DMS53 treated with DMSO at 0.1 percent for 48 hours (cell line): ENCODE data around the gene IRF5.
A peak's percentile ranks its signal among the peaks of the same experiment; 100 is the strongest.
"Not testable (repeated sequence)": the region's sequence is repeated elsewhere in the genome, so short reads cannot be mapped to it uniquely, and the experiment has no call there.

Source experiments
- DNase-seq: peaks from one replicate; lab custom pipeline; 2025; ENCODE audit not compliant: unreplicated experiment; lab: John Stamatoyannopoulos, UW

IRF5 gene

DNA sequence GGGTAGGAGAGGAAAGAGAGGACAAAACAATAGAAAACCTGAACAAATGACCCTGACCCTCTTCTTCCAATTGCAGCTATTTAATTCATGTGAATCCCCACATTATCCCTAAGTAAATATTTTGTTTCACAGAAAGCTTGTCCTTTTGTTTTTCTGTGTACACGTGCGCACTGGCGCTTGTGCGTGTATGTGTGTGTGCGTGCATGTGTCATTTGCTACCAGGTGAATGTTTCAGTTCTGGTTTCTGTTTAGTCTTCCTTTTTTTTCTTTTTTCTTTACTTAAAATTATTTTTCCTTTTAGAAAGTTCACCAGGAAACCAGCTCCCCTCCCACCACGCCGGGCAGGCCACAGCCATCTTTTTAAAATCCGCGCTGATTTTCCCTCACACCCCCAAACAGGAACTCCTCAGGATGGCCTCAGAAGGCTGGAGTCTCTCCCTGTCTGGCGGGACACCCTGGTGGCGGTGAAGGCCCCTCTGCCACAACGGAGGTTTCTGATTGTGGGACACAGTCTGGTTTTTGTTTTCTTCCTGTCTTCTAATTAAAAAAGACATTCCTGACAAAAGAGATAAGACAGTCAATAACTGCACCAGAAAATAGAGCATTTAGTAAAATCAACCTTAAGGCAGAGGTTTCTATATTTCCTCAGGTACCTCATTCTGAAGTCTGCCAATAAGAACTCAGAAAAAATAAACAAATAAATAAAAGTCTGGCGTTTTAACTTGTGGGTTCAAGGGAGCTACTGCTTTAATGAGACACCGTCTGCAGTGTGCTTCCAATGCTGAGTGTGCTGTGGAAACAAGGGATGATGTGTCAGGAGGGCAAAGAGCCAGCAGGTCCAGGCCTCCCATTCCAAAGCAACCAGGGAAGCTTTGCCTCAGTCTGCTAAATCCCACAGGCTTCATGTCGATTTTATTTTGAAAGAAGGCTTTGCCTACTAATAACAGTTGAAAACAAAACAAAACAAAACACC lies 17.4 kb downstream of the IRF5 start:
- DNase-seq, result peak; percentile 57

DNA sequence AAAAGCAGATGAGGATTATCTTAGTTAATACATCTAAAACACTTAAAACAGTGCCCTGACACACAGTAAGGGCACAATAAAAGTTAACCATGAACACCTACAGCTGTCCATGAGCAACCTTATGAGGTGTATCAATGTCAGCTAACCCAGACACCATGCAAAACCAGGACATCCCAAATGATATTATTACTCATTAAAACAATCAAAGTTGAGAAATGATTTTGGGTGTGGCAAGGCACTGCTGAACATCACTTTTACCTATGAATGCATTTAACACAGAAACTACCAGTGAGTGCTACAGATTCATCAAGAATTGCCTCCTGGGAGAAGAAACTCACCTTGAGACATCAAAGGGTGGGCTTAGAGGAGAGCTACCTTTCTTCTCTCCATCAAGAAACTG lies 18.3 kb downstream of the IRF5 start:
- DNase-seq, result no peak

DNA sequence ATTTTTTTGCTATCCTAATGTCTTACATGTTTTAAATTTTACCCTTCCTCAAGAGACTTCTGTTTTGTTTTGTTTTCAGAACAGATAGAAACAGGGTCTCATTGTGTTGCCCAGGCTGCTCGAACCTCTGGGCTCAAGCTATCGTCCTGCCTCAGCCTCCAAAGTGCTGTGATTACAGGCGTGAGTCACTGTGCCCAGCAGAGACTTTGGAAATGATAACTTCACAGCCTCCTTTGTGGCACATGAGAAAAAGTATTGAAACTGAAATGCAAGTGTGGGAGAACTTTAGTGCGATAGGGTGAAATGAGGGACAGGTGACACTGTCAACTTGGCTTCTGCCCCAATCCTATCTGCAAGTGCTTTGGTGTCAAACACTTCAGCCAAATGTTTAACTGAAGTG lies 21.6 kb downstream of the IRF5 start:
- no peak for DNase-seq

DNA sequence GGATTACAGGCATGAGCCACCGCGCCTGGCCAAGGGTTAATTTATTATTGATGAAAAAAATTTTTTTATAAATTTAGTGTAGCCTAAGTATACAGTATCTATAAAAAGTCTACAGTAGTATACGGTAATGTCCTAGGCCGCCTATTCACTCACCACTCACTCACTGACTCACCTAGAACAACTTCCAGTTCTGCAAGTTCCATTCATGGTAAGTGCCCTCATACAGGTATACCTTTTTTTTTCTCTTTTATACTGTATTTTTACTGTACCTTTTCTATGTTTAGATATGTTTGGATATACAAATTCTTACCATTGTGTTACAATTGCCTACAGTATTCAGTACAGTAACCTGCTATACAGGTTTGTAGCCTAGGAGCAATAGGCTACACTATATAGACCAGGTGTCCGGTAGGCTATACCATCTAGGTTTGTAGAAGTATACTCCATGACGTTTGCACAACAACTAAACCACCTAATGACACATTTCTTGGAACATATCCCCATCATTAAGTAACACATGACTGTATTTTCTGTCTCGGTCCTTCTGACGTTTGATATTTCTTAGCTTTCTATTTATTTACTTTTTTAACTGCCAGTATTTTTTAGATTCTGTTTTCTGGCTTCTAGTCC lies 23.4 kb downstream of the IRF5 start:
- no peak for DNase-seq

DNA sequence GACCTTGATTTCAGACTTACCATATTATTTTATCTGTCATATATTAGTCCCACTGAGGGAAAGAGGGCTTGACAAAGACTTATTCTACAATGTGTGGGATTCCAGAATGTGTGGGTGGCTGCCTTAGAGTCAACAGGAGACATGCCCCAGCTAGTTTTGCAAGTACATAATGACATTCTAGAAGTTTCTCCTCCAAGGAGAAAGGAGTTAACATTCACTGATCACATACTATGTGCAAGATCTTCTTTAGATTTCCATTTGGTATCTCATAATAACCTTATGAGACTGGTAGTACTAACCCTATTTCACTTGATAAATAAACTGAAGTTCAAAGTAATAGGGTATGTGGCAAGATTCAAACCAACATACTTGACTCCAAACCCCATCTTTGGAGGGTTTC lies 25.2 kb downstream of the IRF5 start:
- DNase-seq, result no peak

DNA sequence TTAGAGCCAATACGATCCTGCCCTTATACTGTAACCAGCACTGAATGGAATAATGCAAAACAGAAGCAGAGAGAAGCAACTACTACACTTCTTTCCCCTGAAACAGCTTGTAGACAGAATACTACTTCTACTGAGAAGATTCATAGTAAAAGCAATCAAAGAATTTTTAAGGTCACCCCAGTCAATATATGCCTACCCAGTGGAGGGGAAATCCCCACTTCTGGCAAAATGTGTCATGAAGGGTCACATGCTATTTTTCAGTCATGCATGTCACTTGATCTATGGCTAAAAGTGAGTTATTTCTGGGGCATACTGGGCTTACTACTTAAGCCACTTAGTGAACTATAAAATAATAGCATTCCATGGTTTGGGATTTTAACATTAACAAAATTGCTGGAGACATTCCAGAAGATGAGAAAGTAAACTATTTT lies 25.6 kb downstream of the IRF5 start:
- no peak for DNase-seq

DNA sequence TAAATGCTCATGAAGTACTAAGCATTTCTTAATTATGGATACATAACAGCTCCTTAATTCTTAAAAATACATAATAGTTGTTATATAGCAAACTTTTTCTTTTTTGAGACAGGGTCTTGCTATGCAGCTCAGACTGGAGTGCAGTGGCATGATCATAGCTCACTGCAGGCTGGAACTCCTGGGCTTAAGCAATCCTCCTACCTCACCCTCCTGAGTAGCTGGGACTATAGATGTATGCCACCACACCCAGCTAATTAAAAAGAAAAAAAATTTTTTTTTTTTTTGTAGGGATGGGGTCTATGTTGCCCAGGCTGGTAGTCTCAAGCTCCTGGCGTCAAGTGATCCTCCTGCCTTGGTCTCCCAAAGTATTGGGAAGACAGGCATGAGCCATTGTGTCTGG lies 30.9 kb downstream of the IRF5 start:
- DNase-seq, result no peak

DNA sequence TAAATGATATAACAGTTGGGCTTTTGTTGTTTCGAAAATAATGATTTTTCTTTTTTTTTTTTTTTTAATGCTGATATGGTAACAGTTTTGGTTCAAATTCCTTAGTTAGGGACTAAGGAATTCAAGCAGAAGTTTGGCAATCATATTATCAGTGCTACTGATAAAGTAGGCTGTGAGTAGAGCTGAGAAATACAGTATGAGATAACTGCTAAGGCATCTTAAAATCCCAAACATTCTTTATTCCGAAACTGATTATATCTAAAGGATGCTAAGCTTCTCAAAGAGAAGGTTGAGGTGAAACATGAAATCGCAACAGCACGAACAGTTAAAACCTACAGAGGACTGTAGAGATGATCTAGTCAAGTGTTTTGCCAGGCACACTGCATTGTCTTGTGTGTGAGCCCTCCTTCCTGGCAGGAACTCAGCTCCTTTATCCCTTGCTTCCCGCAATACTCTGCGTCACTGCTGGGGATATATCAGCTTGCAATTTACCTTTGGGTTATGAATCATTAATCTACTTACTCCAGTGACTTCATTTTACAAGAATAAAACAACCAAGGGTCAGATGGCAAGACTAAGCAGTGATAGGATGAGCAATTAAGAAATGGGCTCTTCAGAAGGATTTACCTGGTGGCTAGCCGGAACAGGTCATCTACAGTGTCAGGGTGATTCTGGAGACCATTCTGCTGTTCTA lies 36.7 kb downstream of the IRF5 start:
- no peak for DNase-seq

DNA sequence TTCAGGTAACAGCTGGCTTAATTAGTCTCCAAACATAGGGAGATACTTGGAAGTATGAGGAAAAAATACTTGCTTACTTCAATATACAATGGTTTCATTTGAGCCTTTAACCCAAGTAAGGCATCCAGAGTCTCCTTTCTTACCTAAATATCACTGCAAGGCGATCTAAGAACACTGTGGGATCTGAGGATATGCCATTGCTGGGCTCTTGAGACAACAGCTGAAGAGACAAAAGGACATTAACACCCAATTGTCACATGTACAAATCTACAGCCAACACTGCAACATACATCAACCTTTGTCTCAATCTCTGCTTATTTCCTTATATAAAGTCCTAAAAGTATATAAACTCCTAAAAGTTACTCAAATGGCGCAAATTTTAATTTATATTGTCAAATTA lies 44.4 kb downstream of the IRF5 start:
- no peak for DNase-seq

DNA sequence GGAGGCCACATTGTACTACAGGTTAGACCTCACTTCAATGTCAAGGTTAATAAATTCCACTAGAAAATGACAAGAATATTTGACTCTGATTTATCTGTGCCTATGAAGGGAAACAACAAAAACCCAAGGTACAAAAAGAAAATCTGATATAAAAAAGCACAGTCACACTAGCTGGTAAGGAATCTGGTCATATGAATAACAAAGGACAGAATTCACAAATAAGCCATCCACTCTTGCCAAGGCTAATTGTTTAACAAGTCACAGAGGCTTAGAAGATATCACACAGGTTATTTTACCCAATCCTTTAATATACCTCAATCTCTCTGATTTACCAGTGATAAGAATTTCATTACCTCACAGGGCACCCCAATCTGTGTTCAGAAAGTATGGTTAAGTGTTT lies 47.9 kb downstream of the IRF5 start:
- no peak for DNase-seq

DNA sequence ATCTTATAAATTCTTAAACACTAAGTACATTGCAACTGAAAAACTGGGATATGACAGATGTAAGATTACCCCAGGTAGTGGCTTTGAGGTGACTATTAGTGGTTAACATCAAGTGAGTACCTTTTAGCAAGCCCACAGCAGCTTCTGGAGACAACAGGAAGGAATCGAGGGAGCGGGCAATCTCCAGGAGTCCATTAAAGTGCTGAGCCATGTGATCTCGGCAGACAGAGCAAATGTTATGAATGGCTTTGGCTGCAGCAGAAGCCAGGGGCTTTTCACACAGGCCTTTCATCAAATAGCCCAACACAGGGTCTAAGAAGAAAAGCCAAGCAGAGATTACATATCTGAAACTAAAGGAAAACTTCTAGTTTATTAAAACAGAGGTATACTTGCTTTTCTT lies 48.9 kb downstream of the IRF5 start:
- DNase-seq, result no peak

DNA sequence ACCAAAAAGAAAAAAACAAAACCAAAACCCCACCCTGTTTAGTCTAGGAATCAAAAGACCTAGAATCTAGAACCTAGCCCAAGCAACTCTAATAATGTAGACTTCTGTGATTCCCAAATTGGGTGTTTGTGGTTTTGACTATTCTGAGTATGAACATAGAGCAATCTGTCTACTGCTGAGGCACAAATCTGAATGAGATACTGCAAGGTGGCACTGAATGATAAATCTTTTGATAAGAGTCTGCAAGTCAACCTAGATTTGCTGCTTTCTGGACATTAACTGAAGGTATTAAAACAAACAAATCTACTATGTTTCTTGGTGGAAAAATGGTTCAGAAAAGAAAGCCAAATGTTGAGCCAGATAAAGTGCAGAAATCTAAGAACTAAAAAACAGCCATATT lies 50.6 kb downstream of the IRF5 start:
- no peak for DNase-seq

DNA sequence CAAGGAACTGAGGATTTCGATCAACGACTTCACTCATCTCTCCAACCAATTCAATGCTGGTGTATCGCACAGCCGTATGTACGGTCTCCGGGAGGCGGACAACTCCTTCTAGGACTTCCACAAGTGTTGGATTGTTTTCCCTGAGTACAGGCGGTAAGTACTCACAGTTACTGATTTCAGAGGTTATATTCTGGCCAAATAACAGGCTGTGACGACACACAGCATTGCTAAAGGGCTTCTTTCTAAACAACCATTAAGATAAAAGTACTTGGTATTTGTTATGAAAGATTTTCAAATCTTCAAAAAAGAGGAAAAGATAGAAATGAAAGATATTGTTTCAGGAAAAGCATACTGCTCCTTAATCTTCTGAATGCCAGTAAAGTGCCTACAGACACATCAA lies 52.2 kb downstream of the IRF5 start:
- no peak for DNase-seq

DNA sequence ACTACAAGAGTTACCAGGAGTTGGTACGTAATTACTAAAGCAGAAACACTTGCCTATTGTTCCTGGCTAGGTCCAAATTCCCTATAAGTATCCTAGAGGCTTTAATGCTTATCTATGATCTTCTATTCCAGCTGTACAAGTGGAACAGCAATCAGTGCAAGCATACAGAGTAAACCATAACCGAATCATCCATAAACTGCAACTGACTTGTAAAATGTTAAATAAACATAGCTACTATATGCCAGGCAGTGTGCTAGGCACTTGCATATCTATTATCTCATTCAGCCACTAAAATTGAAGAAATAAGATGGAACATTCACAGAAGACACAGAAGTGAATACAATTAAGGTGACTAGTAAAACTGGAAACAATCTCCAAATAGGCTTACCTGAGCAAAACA lies 55.7 kb downstream of the IRF5 start:
- no peak for DNase-seq

DNA sequence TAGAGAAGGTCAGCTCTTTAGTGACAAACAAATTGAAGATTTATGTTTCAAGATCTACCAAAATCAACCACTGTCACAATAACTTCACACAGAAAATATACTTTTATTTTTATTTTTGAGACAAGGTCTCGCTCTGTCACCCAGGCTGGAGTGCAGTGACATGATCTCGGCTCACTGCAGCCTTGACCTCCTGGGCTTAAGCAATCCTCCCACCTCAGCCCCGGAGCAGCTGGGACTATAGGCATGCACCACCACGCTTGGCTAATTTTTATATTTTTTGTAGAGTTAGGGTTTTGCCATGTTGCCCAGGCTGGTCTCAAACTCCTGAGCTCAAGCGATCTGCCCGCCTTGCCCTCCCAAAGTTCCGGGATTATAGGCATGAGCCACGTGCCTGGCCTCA lies 56.8 kb downstream of the IRF5 start:
- not testable (repeated sequence) for DNase-seq

DNA sequence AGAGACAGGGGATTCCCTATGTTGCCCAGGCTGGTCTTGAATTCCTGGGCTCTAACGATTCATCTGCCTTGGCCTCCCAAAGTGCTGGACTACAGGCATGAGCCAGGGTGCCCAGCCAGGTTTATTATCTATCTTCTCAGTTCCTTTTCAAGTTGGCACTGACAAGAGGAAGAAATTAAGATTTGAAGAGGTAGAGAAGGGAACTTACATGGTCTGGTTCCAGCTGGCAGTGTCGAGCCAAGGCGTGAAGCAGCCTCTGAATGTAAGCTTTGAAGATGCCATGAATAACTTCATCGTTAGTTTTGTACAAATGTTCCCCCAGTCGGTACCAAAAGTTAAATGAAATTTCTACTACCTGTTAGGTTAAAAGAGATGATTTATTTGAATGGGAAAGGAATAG lies 59.5 kb downstream of the IRF5 start:
- no peak for DNase-seq
